ENCODE data around the gene LRCH1. TPM values are rescaled to one million over a fixed set of nuclear protein-coding genes. Genes with fewer than 3 reads are reported as not detected.

Gene LRCH1
- total RNA-seq, 1 donor from 2014 or later: 29.6 TPM

GRCh38 chr13:46544811-46545210 is 8.2 kb upstream of the LRCH1 start:
- no peaks in the 10 kb centered on the region for H3K36me3 Mint-ChIP-seq
- H3K4me1 Mint-ChIP-seq: peaks cover 18% of the 10 kb centered on the region
- no peak overlapping the region for H3K4me3 Mint-ChIP-seq
- H3K27me3 Mint-ChIP-seq (ENCODE audit: low read depth): no peaks in the 10 kb centered on the region
- no peak for DNase-seq (ENCODE audit: low spot score in 2 of 2, unreplicated experiment in 2 of 2)
- no peak for TF ChIP-seq CTCF (IDR thresholded peaks at IDR 0.05; ENCODE audit: unreplicated experiment)
- no peaks in the 10 kb centered on the region for H3K9me3 Mint-ChIP-seq
- H3K27ac Mint-ChIP-seq: no peak overlapping the region

GRCh38 chr13:46546084-46546768 is 6.7 kb upstream of the LRCH1 start:
- H3K27me3 Mint-ChIP-seq (ENCODE audit: low read depth): no peaks in the 10 kb centered on the region
- no peak for DNase-seq (ENCODE audit: low spot score in 2 of 2, unreplicated experiment in 2 of 2)
- H3K9me3 Mint-ChIP-seq: no peaks in the 10 kb centered on the region
- H3K4me1 Mint-ChIP-seq: peaks cover 16% of the 10 kb centered on the region
- TF ChIP-seq CTCF (IDR thresholded peaks at IDR 0.05; ENCODE audit: unreplicated experiment): no peak
- no peak overlapping the region for H3K27ac Mint-ChIP-seq
- H3K36me3 Mint-ChIP-seq: no peaks in the 10 kb centered on the region
- H3K4me3 Mint-ChIP-seq: no peak overlapping the region

GRCh38 chr13:46550822-46551221 is 2.1 kb upstream of the LRCH1 start:
- H3K27me3 Mint-ChIP-seq (ENCODE audit: low read depth): no peaks in the 10 kb centered on the region
- H3K4me1 Mint-ChIP-seq: peaks cover 39% of the 10 kb centered on the region
- no peak for TF ChIP-seq CTCF (IDR thresholded peaks at IDR 0.05; ENCODE audit: unreplicated experiment)
- H3K9me3 Mint-ChIP-seq: no peaks in the 10 kb centered on the region
- H3K27ac Mint-ChIP-seq: no peak overlapping the region
- H3K36me3 Mint-ChIP-seq: no peaks in the 10 kb centered on the region
- no peak overlapping the region for H3K4me3 Mint-ChIP-seq
- no peak for DNase-seq (ENCODE audit: low spot score in 2 of 2, unreplicated experiment in 2 of 2)

DNA sequence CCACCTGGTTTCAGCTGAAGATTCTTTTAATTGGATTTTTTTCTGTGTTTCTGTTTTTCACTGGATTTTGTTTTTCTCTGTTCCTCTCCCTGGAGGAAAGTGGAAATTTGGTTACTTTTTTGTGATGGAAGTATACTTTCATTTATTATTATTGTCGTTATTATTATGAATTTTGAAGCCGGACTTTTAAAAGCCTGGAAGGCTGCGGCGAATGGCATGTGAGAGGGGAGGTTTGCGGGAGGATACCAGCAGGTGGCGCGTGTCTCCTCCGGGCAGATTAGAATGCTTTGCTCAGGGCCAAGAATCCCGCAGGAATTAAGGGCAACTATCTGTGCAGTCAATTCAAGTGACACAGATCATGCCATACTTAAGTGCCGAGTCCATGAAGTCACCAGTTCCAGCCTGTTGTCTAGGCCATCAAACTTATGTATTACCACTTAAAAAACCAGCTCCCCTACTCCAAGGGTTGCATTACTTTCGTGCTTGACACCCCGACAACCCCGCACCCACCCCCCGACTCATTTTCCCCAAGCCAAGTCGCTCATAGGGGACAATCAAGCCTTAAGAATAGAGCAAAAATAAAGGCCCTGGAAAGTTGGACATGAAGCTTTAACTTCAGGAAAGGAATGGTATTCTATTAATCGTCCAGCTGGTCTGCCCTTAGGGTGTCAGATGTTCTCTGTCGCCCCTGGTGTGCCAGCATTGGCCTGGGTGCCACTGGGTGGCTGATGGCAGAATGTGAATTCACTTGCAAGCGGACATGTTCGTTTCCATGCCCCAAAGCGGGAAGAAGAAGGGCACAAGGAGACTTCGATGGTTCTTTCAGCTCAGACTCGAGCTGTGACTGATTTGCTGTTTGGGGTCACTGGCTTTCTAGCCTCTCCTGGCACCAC is 1.3 kb upstream of the LRCH1 start:
- Mint-ChIP-seq H3K27ac (peak overlapping the region; percentile 93), H3K4me3 (peak overlapping the region; percentile 95), H3K9me3 (no peaks in the 10 kb centered on the region), H3K27me3 (ENCODE audit: low read depth) (no peaks in the 10 kb centered on the region), H3K4me1 (peaks cover 39% of the 10 kb centered on the region), H3K36me3 (no peaks in the 10 kb centered on the region)
- peak; percentile 72 for TF ChIP-seq CTCF (IDR thresholded peaks at IDR 0.05; ENCODE audit: unreplicated experiment)
- DNase-seq (ENCODE audit: low spot score in 2 of 2, unreplicated experiment in 2 of 2): peak; percentile 55 to 82

GRCh38 chr13:46552303-46552682 is 677 bp upstream of the LRCH1 start:
- peak overlapping the region; percentile 95 for H3K4me3 Mint-ChIP-seq
- no peak for DNase-seq (ENCODE audit: low spot score in 2 of 2, unreplicated experiment in 2 of 2)
- H3K27ac Mint-ChIP-seq: peak overlapping the region; percentile 93
- H3K9me3 Mint-ChIP-seq: no peaks in the 10 kb centered on the region
- no peaks in the 10 kb centered on the region for H3K27me3 Mint-ChIP-seq (ENCODE audit: low read depth)
- H3K36me3 Mint-ChIP-seq: no peaks in the 10 kb centered on the region
- TF ChIP-seq CTCF (IDR thresholded peaks at IDR 0.05; ENCODE audit: unreplicated experiment): no peak
- peaks cover 38% of the 10 kb centered on the region for H3K4me1 Mint-ChIP-seq
